Stomach smooth muscle (tissue), 2 donors: ENCODE results near the gene VSNL1.

ENCODE experiments used
- H3K27ac ChIP-seq: one replicate; pipeline ENCODE4 v1.7.0; 2013; ENCODE audit warnings: mild to moderate bottlenecking, low read length, inconsistent platforms
- H3K27me3 ChIP-seq, 2 donors: one replicate each; pipeline ENCODE4 v1.7.0; 2013; ENCODE audit warnings: low read length in 2 of 2; ENCODE audit not compliant: insufficient read depth in 2 of 2, control insufficient read depth in 1 of 2
- H3K36me3 ChIP-seq, 2 donors: one replicate each; pipeline ENCODE4 v1.7.0; 2013; ENCODE audit warnings: low read length in 2 of 2; ENCODE audit not compliant: control insufficient read depth in 2 of 2, insufficient read depth in 2 of 2
- H3K4me1 ChIP-seq: one replicate; pipeline ENCODE4 v1.7.0; 2013; ENCODE audit warnings: low read length; ENCODE audit not compliant: control insufficient read depth, insufficient read depth
- H3K4me3 ChIP-seq, 2 donors: one replicate each; pipeline ENCODE4 v1.7.0; 2013; ENCODE audit warnings: low read length in 2 of 2
- H3K9ac ChIP-seq, 2 donors: one replicate each; pipeline ENCODE4 v1.7.0; 2013; ENCODE audit warnings: low read length in 2 of 2, mild to moderate bottlenecking in 1 of 2
- H3K9me3 ChIP-seq, 2 donors: one replicate each; pipeline ENCODE4 v1.7.0; 2013; ENCODE audit warnings: low read length in 2 of 2; ENCODE audit not compliant: control insufficient read depth in 2 of 2
- donor health status: healthy.
- donor health status: Pancreatic carcinoma.

Gene VSNL1

GRCh38 chr2:17664534-17664933, 124.0 kb downstream of the VSNL1 start:
- no peak overlapping the region for H3K4me3 ChIP-seq
- no peaks in the 10 kb centered on the region for H3K9me3 ChIP-seq
- peaks cover 0 to 12% of the 10 kb centered on the region in 2 donors for H3K36me3 ChIP-seq

GRCh38 chr2:17667898-17668297, 127.4 kb downstream of the VSNL1 start:
- no peaks in the 10 kb centered on the region for H3K27me3 ChIP-seq
- H3K4me1 ChIP-seq, result no peaks in the 10 kb centered on the region
- H3K4me3 ChIP-seq, result no peak overlapping the region
- no peaks in the 10 kb centered on the region for H3K9me3 ChIP-seq
- H3K9ac ChIP-seq, result no peak overlapping the region
- no peak overlapping the region for H3K27ac ChIP-seq
- peaks cover 0 to 15% of the 10 kb centered on the region in 2 donors for H3K36me3 ChIP-seq

More at GRCh38 chr2:17664534-17664933, 124.0 kb downstream of the VSNL1 start:
- Histone ChIP-seq H3K4me1 (no peaks in the 10 kb centered on the region), H3K27ac (no peak overlapping the region), H3K27me3 (no peaks in the 10 kb centered on the region), H3K9ac (no peak overlapping the region)

GRCh38 chr2:17672583-17673317, 132.3 kb downstream of the VSNL1 start:
- no peak overlapping the region for H3K27ac ChIP-seq
- no peaks in the 10 kb centered on the region for H3K27me3 ChIP-seq
- H3K9ac ChIP-seq, result no peak overlapping the region
- no peaks in the 10 kb centered on the region for H3K4me1 ChIP-seq
- no peak overlapping the region for H3K4me3 ChIP-seq
- H3K9me3 ChIP-seq, result no peaks in the 10 kb centered on the region
- H3K36me3 ChIP-seq, result peaks cover 0 to 11% of the 10 kb centered on the region in 2 donors

- H3K9me3 ChIP-seq, result no peaks in the 10 kb centered on the region
- no peak overlapping the region for H3K9ac ChIP-seq
- no peak overlapping the region for H3K27ac ChIP-seq
- H3K27me3 ChIP-seq, result no peaks in the 10 kb centered on the region
- no peaks in the 10 kb centered on the region for H3K4me1 ChIP-seq
- H3K36me3 ChIP-seq, result peaks cover 0 to 3% of the 10 kb centered on the region in 2 donors
- H3K4me3 ChIP-seq, result no peak overlapping the region
These were observed 134.3 kb downstream of the VSNL1 start for GRCh38 chr2:17674817-17675216.

GRCh38 chr2:17680119-17680518, 139.6 kb downstream of the VSNL1 start:
- H3K36me3 ChIP-seq, result peaks cover 0 to 5% of the 10 kb centered on the region in 2 donors
- no peaks in the 10 kb centered on the region for H3K4me1 ChIP-seq
- no peak overlapping the region for H3K27ac ChIP-seq
- no peaks in the 10 kb centered on the region for H3K9me3 ChIP-seq
- no peak overlapping the region for H3K4me3 ChIP-seq
- H3K9ac ChIP-seq, result no peak overlapping the region
- H3K27me3 ChIP-seq, result no peaks in the 10 kb centered on the region

- Histone ChIP-seq H3K9me3 (no peaks in the 10 kb centered on the region), H3K9ac (no peak overlapping the region), H3K4me1 (no peaks in the 10 kb centered on the region), H3K36me3 (peaks cover 0 to 5% of the 10 kb centered on the region in 2 donors), H3K27me3 (no peaks in the 10 kb centered on the region), H3K27ac (no peak overlapping the region), H3K4me3 (no peak overlapping the region)
These were observed 141.8 kb downstream of the VSNL1 start for GRCh38 chr2:17682098-17682857.

GRCh38 chr2:17683981-17684380, 143.5 kb downstream of the VSNL1 start:
- peaks cover 0 to 5% of the 10 kb centered on the region in 2 donors for H3K36me3 ChIP-seq
- no peak overlapping the region for H3K4me3 ChIP-seq
- H3K27me3 ChIP-seq, result no peaks in the 10 kb centered on the region
- no peak overlapping the region for H3K9ac ChIP-seq
- H3K4me1 ChIP-seq, result no peaks in the 10 kb centered on the region
- H3K9me3 ChIP-seq, result no peaks in the 10 kb centered on the region
- no peak overlapping the region for H3K27ac ChIP-seq

GRCh38 chr2:17688600-17688999, 148.1 kb downstream of the VSNL1 start:
- no peak overlapping the region for H3K9ac ChIP-seq
- H3K9me3 ChIP-seq, result no peaks in the 10 kb centered on the region
- H3K4me1 ChIP-seq, result no peaks in the 10 kb centered on the region

GRCh38 chr2:17689010-17689409, 148.5 kb downstream of the VSNL1 start:
- Histone ChIP-seq H3K27me3 (no peaks in the 10 kb centered on the region), H3K4me3 (no peak overlapping the region), H3K9me3 (no peaks in the 10 kb centered on the region), H3K9ac (no peak overlapping the region), H3K4me1 (no peaks in the 10 kb centered on the region), H3K36me3 (no peaks in the 10 kb centered on the region), H3K27ac (no peak overlapping the region)

More at GRCh38 chr2:17688600-17688999, 148.1 kb downstream of the VSNL1 start:
- H3K4me3 ChIP-seq, result no peak overlapping the region
- H3K36me3 ChIP-seq, result no peaks in the 10 kb centered on the region
- no peak overlapping the region for H3K27ac ChIP-seq
- no peaks in the 10 kb centered on the region for H3K27me3 ChIP-seq

GRCh38 chr2:17690776-17691175, 150.3 kb downstream of the VSNL1 start:
- H3K4me3 ChIP-seq, result no peak overlapping the region
- H3K9me3 ChIP-seq, result no peaks in the 10 kb centered on the region
- H3K27me3 ChIP-seq, result no peaks in the 10 kb centered on the region
- H3K36me3 ChIP-seq, result peaks cover 0 to 2% of the 10 kb centered on the region in 2 donors
- H3K4me1 ChIP-seq, result no peaks in the 10 kb centered on the region
- no peak overlapping the region for H3K27ac ChIP-seq
- H3K9ac ChIP-seq, result no peak overlapping the region
